Breast epithelium (tissue), 3 donors: ENCODE data around the gene MCM3.

Experiments used
- POLR2A ChIP-seq: fragments of 450-650 bp; IDR thresholded peaks from one replicate; pipeline ENCODE4 v1.6.1; 2016; ENCODE audit warnings: antibody characterized with exemption, mild to moderate bottlenecking, moderate library complexity
- TF ChIP-seq, protein P1 (sequence below), 3 donors: fragments of 450-650 bp; IDR thresholded peaks; one replicate each; pipeline ENCODE4 v1.5.1; 2016 to 2017; ENCODE audit warnings: antibody characterized with exemption in 3 of 3, mild to moderate bottlenecking in 3 of 3, moderate library complexity in 3 of 3

GRCh38 chr6:52293067-52293466 is 8.5 kb upstream of the MCM3 start:
- TF ChIP-seq, protein P1, sequence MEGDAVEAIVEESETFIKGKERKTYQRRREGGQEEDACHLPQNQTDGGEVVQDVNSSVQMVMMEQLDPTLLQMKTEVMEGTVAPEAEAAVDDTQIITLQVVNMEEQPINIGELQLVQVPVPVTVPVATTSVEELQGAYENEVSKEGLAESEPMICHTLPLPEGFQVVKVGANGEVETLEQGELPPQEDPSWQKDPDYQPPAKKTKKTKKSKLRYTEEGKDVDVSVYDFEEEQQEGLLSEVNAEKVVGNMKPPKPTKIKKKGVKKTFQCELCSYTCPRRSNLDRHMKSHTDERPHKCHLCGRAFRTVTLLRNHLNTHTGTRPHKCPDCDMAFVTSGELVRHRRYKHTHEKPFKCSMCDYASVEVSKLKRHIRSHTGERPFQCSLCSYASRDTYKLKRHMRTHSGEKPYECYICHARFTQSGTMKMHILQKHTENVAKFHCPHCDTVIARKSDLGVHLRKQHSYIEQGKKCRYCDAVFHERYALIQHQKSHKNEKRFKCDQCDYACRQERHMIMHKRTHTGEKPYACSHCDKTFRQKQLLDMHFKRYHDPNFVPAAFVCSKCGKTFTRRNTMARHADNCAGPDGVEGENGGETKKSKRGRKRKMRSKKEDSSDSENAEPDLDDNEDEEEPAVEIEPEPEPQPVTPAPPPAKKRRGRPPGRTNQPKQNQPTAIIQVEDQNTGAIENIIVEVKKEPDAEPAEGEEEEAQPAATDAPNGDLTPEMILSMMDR (IDR thresholded peaks at IDR 0.05) = no peak
- no peak for TF ChIP-seq POLR2A
